ENCODE measurements around the gene MRPL1.

GRCh38 chr4:77817304-77818072 lies 45.1 kb upstream of the MRPL1 start:
- TF ChIP-seq CTCF (conservative IDR thresholded peaks at IDR 0.05 in 1 of 2, IDR thresholded peaks at IDR 0.05 in 1 of 2; ENCODE audit: low read depth in 1 of 2, low read length in 2 of 2) (no peak), EZH2 (IDR thresholded peaks at IDR 0.05; ENCODE audit: low read length, missing control alignments) (no peak)

Measured in fibroblast of lung (primary cell).